GM18858 (cell line): ENCODE data around the gene PPP1R14B.

Experiments
- ATAC-seq: cut with Tn5 transposase; IDR thresholded peaks from one replicate; pipeline ENCODE4 v1.9.1; 2021; ENCODE audit not compliant: unreplicated experiment

PPP1R14B gene

GRCh38 chr11:64231546-64231945 is 15.2 kb downstream of the PPP1R14B start:
- ATAC-seq = no peak

GRCh38 chr11:64230985-64231365 is 15.8 kb downstream of the PPP1R14B start:
- ATAC-seq = no peak

GRCh38 chr11:64230171-64230984 is 16.4 kb downstream of the PPP1R14B start, which contains the start of gene DNAJC4:
Gene DNAJC4, plus strand, starts transcription at chr11:64230548. Its CDS starts 307 bp downstream, at chr11:64230855.
- no peak for ATAC-seq

- ATAC-seq = no peak
These were observed 17.0 kb downstream of the PPP1R14B start for GRCh38 chr11:64229744-64230170.

- ATAC-seq = no peak
These were observed 17.5 kb downstream of the PPP1R14B start for GRCh38 chr11:64229090-64229743.

- no peak for ATAC-seq
These were observed 19.3 kb downstream of the PPP1R14B start for GRCh38 chr11:64227405-64227956.

- ATAC-seq = no peak
These were observed 20.2 kb downstream of the PPP1R14B start for GRCh38 chr11:64226507-64227051.

- no peak for ATAC-seq
These were observed 20.9 kb downstream of the PPP1R14B start, which contains the start of the genes NUDT22 and TRPT1 for GRCh38 chr11:64225608-64226506. Gene NUDT22, plus strand, starts transcription at chr11:64226274. Its CDS starts 379 bp downstream, at chr11:64226653. Gene TRPT1, minus strand, starts transcription at chr11:64226186. Its CDS starts 326 bp downstream, at chr11:64225860.

- ATAC-seq = no peak
These were observed 21.7 kb downstream of the PPP1R14B start for GRCh38 chr11:64224891-64225607.

GRCh38 chr11:64224151-64224890 is 22.4 kb downstream of the PPP1R14B start:
- no peak for ATAC-seq

- no peak for ATAC-seq
These were observed 23.6 kb downstream of the PPP1R14B start for GRCh38 chr11:64223001-64223651.

- no peak for ATAC-seq
These were observed 24.1 kb downstream of the PPP1R14B start for GRCh38 chr11:64222651-64223000.

GRCh38 chr11:64220798-64221197 is 25.9 kb downstream of the PPP1R14B start:
- ATAC-seq = no peak

GRCh38 chr11:64220271-64220670 is 26.5 kb downstream of the PPP1R14B start:
- ATAC-seq = no peak

GRCh38 chr11:64219755-64220154 is 27.0 kb downstream of the PPP1R14B start:
- no peak for ATAC-seq

GRCh38 chr11:64219354-64219684 is 27.4 kb downstream of the PPP1R14B start:
- no peak for ATAC-seq

- ATAC-seq = no peak
These were observed 28.0 kb downstream of the PPP1R14B start for GRCh38 chr11:64218628-64219353.

- no peak for ATAC-seq
These were observed 29.9 kb downstream of the PPP1R14B start for GRCh38 chr11:64216879-64217278.
